Measurements from ENCODE around the gene CHEK1. TPM values are rescaled to one million over a fixed set of nuclear protein-coding genes. Genes with fewer than 3 reads are reported as not detected.

CHEK1 gene
- total and polyA plus RNA-seq, 2 donors (not counting 3 experiments of a cell fraction or from before 2014, with no cell fraction given), result 15.0 to 66.1 TPM

DNA sequence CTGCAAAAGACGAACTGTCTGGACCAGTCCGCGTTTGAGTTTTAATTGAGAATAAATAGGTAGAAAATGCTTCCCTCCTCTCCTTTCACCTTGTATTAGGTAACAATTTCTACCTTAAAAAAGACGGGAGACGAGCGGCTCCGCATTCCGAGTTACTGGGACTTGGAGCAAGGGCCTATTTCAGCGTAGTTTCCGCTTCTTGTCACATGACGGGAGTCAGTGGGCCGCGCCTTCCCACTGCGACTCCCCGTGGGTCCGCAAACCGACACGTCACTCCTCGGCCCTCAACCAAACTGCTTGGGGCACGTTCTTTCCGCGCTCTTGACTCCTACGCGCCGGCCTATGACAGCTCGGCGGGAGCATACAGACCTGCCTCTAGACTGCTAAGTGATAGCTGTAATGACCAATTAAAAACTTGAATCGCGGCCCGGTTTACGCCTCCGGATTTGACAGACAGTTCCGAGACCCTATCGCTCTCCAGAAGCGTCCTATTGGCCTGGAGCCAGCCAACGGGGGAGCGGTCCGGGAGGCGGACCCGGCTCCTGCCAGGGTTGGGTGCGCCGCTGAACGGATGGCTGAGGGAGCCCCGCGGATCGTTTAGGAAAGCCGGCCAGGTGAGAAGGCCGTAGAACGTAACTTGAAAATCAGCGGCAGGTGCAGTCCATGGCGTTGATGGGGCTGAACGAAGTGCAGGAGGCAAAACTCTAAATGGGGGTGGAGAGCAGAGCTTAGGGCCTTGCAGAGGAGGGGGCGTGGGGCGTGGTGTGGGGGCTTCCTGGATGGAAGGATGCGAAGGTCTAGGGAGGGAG is 32.5 kb upstream of the CHEK1 start, which contains the start of gene STT3A:
STT3A (plus strand) TSS at position 548 of the 809 bp plus-strand sequence. CDS start 3,064 bp downstream, outside the sequence.
- Histone ChIP-seq H3K4me1 (ENCODE audit: control insufficient read depth, extremely low read depth, insufficient read depth, low read length) (peaks cover 17% of the 10 kb centered on the region), H3K9me1 (replicated peaks; ENCODE audit: control insufficient read depth, extremely low read depth, insufficient read depth, low read length) (no peaks in the 10 kb centered on the region), H3K36me3 (ENCODE audit: control insufficient read depth in 2 of 2, extremely low read depth in 1 of 2, insufficient read depth in 2 of 2, low read length in 2 of 2) (peaks cover 2 to 4% of the 10 kb centered on the region in 2 experiments), H3K9me3 (replicated peaks; ENCODE audit: control insufficient read depth, insufficient read depth, low read length) (no peaks in the 10 kb centered on the region), H3K27ac (ENCODE audit: insufficient read depth, low read depth, low read length) (peak within 1 kb of the TSS; percentile 79), H3K27me3 (ENCODE audit: control insufficient read depth in 2 of 2, insufficient read depth in 2 of 2, low read length in 2 of 2) (no peaks in the 10 kb centered on the region), H3K4me2 (ENCODE audit: insufficient read depth, low read length) (peak within 1 kb of the TSS; percentile 95), H3K79me2 (ENCODE audit: control insufficient read depth, insufficient read depth, low read length) (peaks cover 44% of the 10 kb centered on the region), H4K20me1 (replicated peaks; ENCODE audit: control insufficient read depth, extremely low read depth, insufficient read depth, low read length) (no peaks in the 10 kb centered on the region), H3K9ac (replicated peaks; ENCODE audit: extremely low read depth, insufficient read depth, low read length) (peak within 1 kb of the TSS; percentile 93), H2AFZ (ENCODE audit: low read depth, low read length) (peak within 1 kb of the TSS; percentile 38), H3K4me3 (replicated peaks in 1 of 3; ENCODE audit: insufficient read depth in 1 of 3, low read depth in 1 of 3, low read length in 3 of 3) (peak within 1 kb of the TSS; percentile 63 to 96 (median 79))
- intact Hi-C loops (cut with micrococcal nuclease), result loop anchor here (1.0 to 10.0 kb wide), 7 partner anchors 23 to 698 kb away; partner anchors contain the start of genes CHEK1, EI24, FAM118B and ROBO4
- DNase-seq (ENCODE audit: low read depth, low spot score), result peak; percentile 100
- dilution Hi-C loops (cut with MboI; ENCODE audit: extremely low pct_ligation_motif_present, low sequenced_read_pairs), result no loop called here
- peak; percentile 97 for FAIRE-seq
- no peak for TF ChIP-seq JUN (IDR thresholded peaks at IDR 0.05; ENCODE audit: borderline replicate concordance, insufficient read depth, insufficient read length, low read depth)
- peak; percentile 89 for TF ChIP-seq POLR2AphosphoS5 (IDR thresholded peaks at IDR 0.05; ENCODE audit: insufficient read depth, low read depth, low read length)
- peak; percentile 88 for TF ChIP-seq MAX (IDR thresholded peaks at IDR 0.05; ENCODE audit: insufficient read depth, insufficient read length)
- TF ChIP-seq MYC (IDR thresholded peaks at IDR 0.05; ENCODE audit: low read depth, low read length), result peak; percentile 60
- peak; percentile 92 for TF ChIP-seq POLR2A (IDR thresholded peaks at IDR 0.05; ENCODE audit: low read depth, low read length)
- TF ChIP-seq FOS (IDR thresholded peaks at IDR 0.05; ENCODE audit: borderline replicate concordance, insufficient read depth, low read length), result peak; percentile 16
- no peak for TF ChIP-seq GATA2 (IDR thresholded peaks at IDR 0.05; ENCODE audit: insufficient read depth, insufficient read length, low read depth, low read length)
- CTCF ChIA-PET, result interaction anchor here (0.6 to 1.5 kb wide), 6 partner anchors 10 to 282 kb away, joined by 3 to 6 read pairs (median 3); partner anchors contain the start of gene EI24
- POLR2A ChIA-PET, result interaction anchor here (0.6 to 2.0 kb wide), 4 partner anchors 23 to 405 kb away, joined by 3 to 8 read pairs (median 5); partner anchors contain the start of gene EI24
- no TSS peak for BruUV-seq (replicated peaks)
